Measurements from ENCODE around the gene PDS5B. TPM values are rescaled to one million over a fixed set of nuclear protein-coding genes. Genes with fewer than 3 reads are reported as not detected.

The PDS5B gene
- polyA plus RNA-seq, 1 experiment = 16.7 TPM

Small RNA genes lying within 50 kb of the gene (small RNA-seq; reads per million reads assigned to genes)
- not detected for gene RNY1P4 (ENCODE audit: insufficient read length, low read depth)

Other genes starting within 250 kb of the PDS5B start
- 0.88 and 1.8 TPM in 2 replicates for gene N4BP2L1, start 158.3 kb upstream of the PDS5B start, polyA plus RNA-seq (2011; rRNA removed)
- gene N4BP2L2, start 47.7 kb upstream of the PDS5B start, polyA plus RNA-seq (2011; rRNA removed) = 55.4 and 74.5 TPM in 2 replicates

Measured in AG04450 (cell line).